ENCODE data around the gene C2CD3. TPM values are rescaled to one million over a fixed set of nuclear protein-coding genes. Genes with fewer than 3 reads are reported as not detected.
A peak's percentile ranks its signal among the peaks of the same experiment; 100 is the strongest.

C2CD3 gene
- total RNA-seq, 1 donor from 2014 or later: 53.7 TPM

DNA sequence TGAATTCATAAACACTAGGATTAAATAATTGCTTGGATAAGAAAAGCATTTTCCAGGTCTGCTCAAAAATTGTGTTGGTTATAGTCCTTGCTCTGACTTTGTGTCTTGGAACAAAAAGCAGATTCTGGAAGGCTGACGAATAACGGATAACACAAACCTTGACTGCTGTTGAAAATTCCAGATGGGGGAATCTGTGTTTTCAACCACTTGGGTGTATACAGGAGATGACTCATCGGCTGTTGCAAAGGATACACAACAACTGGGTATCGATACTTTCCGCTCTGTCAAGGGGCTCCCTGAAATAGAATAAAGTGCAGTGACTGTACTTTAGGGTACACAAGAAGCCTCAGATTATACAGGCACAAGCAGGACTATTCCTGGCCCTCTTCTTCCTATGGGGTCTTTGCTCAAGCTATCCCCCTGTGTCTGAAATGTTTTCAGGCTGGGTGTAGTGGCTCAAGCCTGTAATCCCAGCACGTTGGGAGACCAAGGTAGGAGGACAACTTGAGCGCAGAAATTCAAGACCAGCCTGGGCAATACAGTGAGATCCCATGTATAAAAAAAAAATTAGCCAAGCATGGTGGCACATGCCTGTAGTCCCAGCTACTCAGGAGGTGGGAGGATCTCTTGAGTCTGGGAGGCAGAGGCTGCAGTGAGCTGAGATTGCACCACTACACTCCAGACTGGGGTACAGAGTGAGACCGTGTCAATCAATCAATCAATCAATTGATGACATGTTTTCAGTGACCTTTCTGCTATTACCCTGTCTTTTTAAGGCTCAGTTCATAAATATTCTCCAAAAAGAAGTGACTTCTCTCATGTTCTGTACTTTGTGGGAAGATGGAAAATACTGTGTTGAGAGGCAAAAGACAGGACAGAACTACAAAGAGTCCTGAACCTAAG, 113.3 kb downstream of the C2CD3 start:
- Histone ChIP-seq H2AFZ (ENCODE audit: low read depth, low read length) (no peak overlapping the region), H3K27ac (ENCODE audit: low read depth, low read length) (no peak overlapping the region), H3K4me1 (ENCODE audit: insufficient read depth, low read length) (peaks cover 18% of the 10 kb centered on the region), H3K36me3 (ENCODE audit: insufficient read depth, low read length) (peaks cover 3% of the 10 kb centered on the region), H3K9me3 (ENCODE audit: insufficient read depth, low read depth, low read length) (no peaks in the 10 kb centered on the region), H3K4me2 (ENCODE audit: low read length) (peak overlapping the region; percentile 47), H3K4me3 (ENCODE audit: insufficient read depth, low read depth, low read length) (no peak overlapping the region), H3K9ac (ENCODE audit: low read length) (peak overlapping the region; percentile 12), H3K27me3 (ENCODE audit: insufficient read depth, low read length) (no peaks in the 10 kb centered on the region), H3K79me2 (ENCODE audit: insufficient read depth, low read length) (no peaks in the 10 kb centered on the region), H4K20me1 (ENCODE audit: insufficient read depth, low read length) (no peaks in the 10 kb centered on the region)
- DNase-seq (ENCODE audit: low read depth): peak; percentile 81
- no peak overlapping the region for H3K4me3 Mint-ChIP-seq (ENCODE audit: unreplicated experiment)
- H3K36me3 Mint-ChIP-seq (ENCODE audit: low read depth, unreplicated experiment): peaks cover 14% of the 10 kb centered on the region
- no peaks in the 10 kb centered on the region for H3K27me3 Mint-ChIP-seq (ENCODE audit: low read depth, unreplicated experiment)
- peaks cover 23% of the 10 kb centered on the region for H3K4me1 Mint-ChIP-seq (ENCODE audit: low read depth, unreplicated experiment)
- FAIRE-seq: no peak
- peaks cover 2% of the 10 kb centered on the region for H3K9me3 Mint-ChIP-seq (ENCODE audit: unreplicated experiment)
- TF ChIP-seq, protein P1, sequence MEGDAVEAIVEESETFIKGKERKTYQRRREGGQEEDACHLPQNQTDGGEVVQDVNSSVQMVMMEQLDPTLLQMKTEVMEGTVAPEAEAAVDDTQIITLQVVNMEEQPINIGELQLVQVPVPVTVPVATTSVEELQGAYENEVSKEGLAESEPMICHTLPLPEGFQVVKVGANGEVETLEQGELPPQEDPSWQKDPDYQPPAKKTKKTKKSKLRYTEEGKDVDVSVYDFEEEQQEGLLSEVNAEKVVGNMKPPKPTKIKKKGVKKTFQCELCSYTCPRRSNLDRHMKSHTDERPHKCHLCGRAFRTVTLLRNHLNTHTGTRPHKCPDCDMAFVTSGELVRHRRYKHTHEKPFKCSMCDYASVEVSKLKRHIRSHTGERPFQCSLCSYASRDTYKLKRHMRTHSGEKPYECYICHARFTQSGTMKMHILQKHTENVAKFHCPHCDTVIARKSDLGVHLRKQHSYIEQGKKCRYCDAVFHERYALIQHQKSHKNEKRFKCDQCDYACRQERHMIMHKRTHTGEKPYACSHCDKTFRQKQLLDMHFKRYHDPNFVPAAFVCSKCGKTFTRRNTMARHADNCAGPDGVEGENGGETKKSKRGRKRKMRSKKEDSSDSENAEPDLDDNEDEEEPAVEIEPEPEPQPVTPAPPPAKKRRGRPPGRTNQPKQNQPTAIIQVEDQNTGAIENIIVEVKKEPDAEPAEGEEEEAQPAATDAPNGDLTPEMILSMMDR (IDR thresholded peaks at IDR 0.05; ENCODE audit: insufficient read depth, low read depth, low read length): no peak
- no peak for TF ChIP-seq EZH2 (IDR thresholded peaks at IDR 0.05; ENCODE audit: insufficient read depth, low read length)
- no peak overlapping the region for H3K27ac Mint-ChIP-seq (ENCODE audit: unreplicated experiment)

DNA sequence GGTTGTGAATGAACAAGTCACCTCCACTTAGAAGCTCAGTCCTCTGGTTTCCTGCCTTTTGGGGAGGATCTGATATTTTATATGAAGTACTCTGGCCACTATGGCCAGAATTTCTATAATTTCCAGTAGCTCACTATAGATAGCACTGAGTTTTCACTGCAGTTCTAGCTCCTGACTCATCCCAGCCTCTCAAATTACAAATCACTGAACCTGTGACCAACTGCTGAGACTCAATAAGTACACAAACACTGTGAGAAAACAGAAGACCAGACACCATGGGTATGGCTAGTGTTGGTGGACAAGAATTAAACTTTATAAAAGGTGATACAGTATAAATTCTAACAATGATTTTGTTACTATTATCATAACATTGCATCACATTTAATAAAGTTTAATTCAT, 114.9 kb downstream of the C2CD3 start:
- TF ChIP-seq, protein P1 (IDR thresholded peaks at IDR 0.05; ENCODE audit: insufficient read depth, low read depth, low read length): no peak
- no peak for TF ChIP-seq EZH2 (IDR thresholded peaks at IDR 0.05; ENCODE audit: insufficient read depth, low read length)
- H3K4me3 ChIP-seq (ENCODE audit: insufficient read depth, low read depth, low read length): no peak overlapping the region
- peaks cover 3% of the 10 kb centered on the region for H3K36me3 ChIP-seq (ENCODE audit: insufficient read depth, low read length)
- H3K27me3 ChIP-seq (ENCODE audit: insufficient read depth, low read length): no peaks in the 10 kb centered on the region
- H3K9ac ChIP-seq (ENCODE audit: low read length): no peak overlapping the region
- no peak overlapping the region for H3K4me3 Mint-ChIP-seq (ENCODE audit: unreplicated experiment)
- FAIRE-seq (no peak), DNase-seq (ENCODE audit: low read depth) (peak; percentile 76)
- peaks cover 2% of the 10 kb centered on the region for H3K9me3 Mint-ChIP-seq (ENCODE audit: unreplicated experiment)
- H4K20me1 ChIP-seq (ENCODE audit: insufficient read depth, low read length): no peaks in the 10 kb centered on the region
- peak overlapping the region; percentile 38 for H3K4me2 ChIP-seq (ENCODE audit: low read length)
- H3K27ac ChIP-seq (ENCODE audit: low read depth, low read length): no peak overlapping the region
- H3K79me2 ChIP-seq (ENCODE audit: insufficient read depth, low read length): no peaks in the 10 kb centered on the region
- H3K27me3 Mint-ChIP-seq (ENCODE audit: low read depth, unreplicated experiment): no peaks in the 10 kb centered on the region
- peaks cover 23% of the 10 kb centered on the region for H3K4me1 Mint-ChIP-seq (ENCODE audit: low read depth, unreplicated experiment)
- H3K36me3 Mint-ChIP-seq (ENCODE audit: low read depth, unreplicated experiment): peaks cover 8% of the 10 kb centered on the region
- no peak overlapping the region for H2AFZ ChIP-seq (ENCODE audit: low read depth, low read length)
- no peaks in the 10 kb centered on the region for H3K9me3 ChIP-seq (ENCODE audit: insufficient read depth, low read depth, low read length)
- peaks cover 18% of the 10 kb centered on the region for H3K4me1 ChIP-seq (ENCODE audit: insufficient read depth, low read length)
- H3K27ac Mint-ChIP-seq (ENCODE audit: unreplicated experiment): no peak overlapping the region

DNA sequence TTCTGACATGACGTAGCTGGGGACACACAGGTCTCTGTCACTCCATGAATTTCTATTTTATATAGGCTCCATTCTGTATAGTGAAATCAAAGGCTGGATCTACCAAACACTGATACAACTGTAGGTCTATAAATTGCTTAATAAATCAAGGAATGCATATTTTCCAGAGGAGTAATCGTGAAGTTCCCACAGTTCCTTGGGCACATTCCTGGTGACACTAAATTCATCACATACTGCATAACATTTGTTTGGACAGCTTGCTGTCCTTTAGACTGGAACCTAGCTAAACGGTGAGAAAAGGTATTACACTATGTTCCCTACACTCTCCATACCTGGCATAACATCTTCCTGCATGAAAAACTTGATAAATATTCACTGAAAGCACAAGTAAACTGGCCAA, 120.3 kb downstream of the C2CD3 start:
- FAIRE-seq: no peak
- H3K4me2 ChIP-seq (ENCODE audit: low read length): no peak overlapping the region
- peaks cover 1% of the 10 kb centered on the region for H3K4me1 ChIP-seq (ENCODE audit: insufficient read depth, low read length)
- H3K79me2 ChIP-seq (ENCODE audit: insufficient read depth, low read length): no peaks in the 10 kb centered on the region
- H3K27me3 Mint-ChIP-seq (ENCODE audit: low read depth, unreplicated experiment): no peaks in the 10 kb centered on the region
- no peak overlapping the region for H2AFZ ChIP-seq (ENCODE audit: low read depth, low read length)
- H4K20me1 ChIP-seq (ENCODE audit: insufficient read depth, low read length): no peaks in the 10 kb centered on the region
- no peak for DNase-seq (ENCODE audit: low read depth)
- no peaks in the 10 kb centered on the region for H3K27me3 ChIP-seq (ENCODE audit: insufficient read depth, low read length)
- no peak overlapping the region for H3K27ac ChIP-seq (ENCODE audit: low read depth, low read length)
- H3K4me3 Mint-ChIP-seq (ENCODE audit: unreplicated experiment): no peak overlapping the region
- no peak for TF ChIP-seq EZH2 (IDR thresholded peaks at IDR 0.05; ENCODE audit: insufficient read depth, low read length)
- TF ChIP-seq, protein P1 (IDR thresholded peaks at IDR 0.05; ENCODE audit: insufficient read depth, low read depth, low read length): no peak
- no peaks in the 10 kb centered on the region for H3K9me3 ChIP-seq (ENCODE audit: insufficient read depth, low read depth, low read length)
- H3K36me3 ChIP-seq (ENCODE audit: insufficient read depth, low read length): peaks cover 3% of the 10 kb centered on the region
- peaks cover 6% of the 10 kb centered on the region for H3K4me1 Mint-ChIP-seq (ENCODE audit: low read depth, unreplicated experiment)
- H3K9me3 Mint-ChIP-seq (ENCODE audit: unreplicated experiment): no peaks in the 10 kb centered on the region
- no peak overlapping the region for H3K4me3 ChIP-seq (ENCODE audit: insufficient read depth, low read depth, low read length)
- no peak overlapping the region for H3K9ac ChIP-seq (ENCODE audit: low read length)
- no peak overlapping the region for H3K27ac Mint-ChIP-seq (ENCODE audit: unreplicated experiment)
- peaks cover 27% of the 10 kb centered on the region for H3K36me3 Mint-ChIP-seq (ENCODE audit: low read depth, unreplicated experiment)

All from astrocyte (in vitro differentiated cells and primary cell).